H9 (cell line): ENCODE measurements around the gene TLR5. TPM values are rescaled to one million over a fixed set of nuclear protein-coding genes. Genes with fewer than 3 reads are reported as not detected.
A peak's percentile ranks its signal among the peaks of the same experiment; 100 is the strongest.

Source experiments
- DNase-seq: peaks from one replicate; pipeline ENCODE4 v3.0.0-alpha.2; 2017
- H2AFZ ChIP-seq: one replicate; pipeline ENCODE4 v1.6.1; 2013; ENCODE audit warnings: mild to moderate bottlenecking, low read length, control low read depth, moderate library complexity
- H2AK5ac ChIP-seq: 2 replicates; pipeline ENCODE4 v1.6.1; 2013; ENCODE audit warnings: low read length, control low read depth, mixed read lengths; ENCODE audit not compliant: insufficient read length
- H2BK120ac ChIP-seq: one replicate; pipeline ENCODE4 v1.6.1; 2013; ENCODE audit warnings: low read depth, mild to moderate bottlenecking, low read length, control low read depth, inconsistent platforms; ENCODE audit not compliant: poor library complexity, severe bottlenecking
- H2BK12ac ChIP-seq: 2 replicates; pipeline ENCODE4 v1.6.1; 2013; ENCODE audit warnings: low read length, control low read depth, mixed read lengths, low read depth; ENCODE audit not compliant: insufficient read length
- H2BK15ac ChIP-seq: 2 replicates; pipeline ENCODE4 v1.6.1; 2013; ENCODE audit warnings: low read depth, low read length, control low read depth
- H2BK20ac ChIP-seq: one replicate; pipeline ENCODE4 v1.6.1; 2013; ENCODE audit warnings: low read depth, mild to moderate bottlenecking, low read length, control low read depth, inconsistent platforms; ENCODE audit not compliant: poor library complexity, severe bottlenecking
- H2BK5ac ChIP-seq: 2 replicates; pipeline ENCODE4 v1.6.1; 2013; ENCODE audit warnings: low read length, control low read depth, mixed read lengths; ENCODE audit not compliant: insufficient read length
- H3K14ac ChIP-seq: 2 replicates; pipeline ENCODE4 v1.6.1; 2013; ENCODE audit warnings: low read length, control low read depth; ENCODE audit not compliant: insufficient read depth
- H3K18ac ChIP-seq: 2 replicates; pipeline ENCODE4 v1.6.1; 2013; ENCODE audit warnings: low read depth, mild to moderate bottlenecking, mixed read lengths, low read length, control low read depth; ENCODE audit not compliant: insufficient read length
- H3K23ac ChIP-seq: 2 replicates; pipeline ENCODE4 v1.6.1; 2013; ENCODE audit warnings: low read length, control low read depth, mixed read lengths, low read depth; ENCODE audit not compliant: insufficient read length
- H3K23me2 ChIP-seq: 2 replicates; pipeline ENCODE4 v1.6.1; 2013; ENCODE audit warnings: low read depth, mild to moderate bottlenecking, mixed read lengths, low read length, control low read depth; ENCODE audit not compliant: insufficient read length, poor library complexity, severe bottlenecking
- H3K27ac ChIP-seq: 2 replicates; pipeline ENCODE4 v1.5.1; 2013; ENCODE audit warnings: low read length, control low read depth, mixed read lengths, low read depth; ENCODE audit not compliant: insufficient read length
- H3K27me3 ChIP-seq: 2 replicates; pipeline ENCODE4 v1.6.1; 2013; ENCODE audit warnings: low read length, control low read depth, inconsistent platforms; ENCODE audit not compliant: insufficient read depth
- H3K4ac ChIP-seq: 2 replicates; pipeline ENCODE4 v1.6.1; 2013; ENCODE audit warnings: low read depth, mild to moderate bottlenecking, control low read depth, inconsistent platforms, low read length, moderate library complexity
- H3K4me1 ChIP-seq: 2 replicates; pipeline ENCODE4 v1.6.1; 2013; ENCODE audit warnings: low read length, control low read depth, inconsistent platforms; ENCODE audit not compliant: insufficient read depth
- H3K4me2 ChIP-seq: 2 replicates; pipeline ENCODE4 v1.6.1; 2013; ENCODE audit warnings: low read length, control low read depth, mixed read lengths; ENCODE audit not compliant: insufficient read length, insufficient read depth
- H3K56ac ChIP-seq: 2 replicates; pipeline ENCODE4 v1.6.1; 2013; ENCODE audit warnings: low read depth, mild to moderate bottlenecking, mixed read lengths, low read length, control low read depth; ENCODE audit not compliant: insufficient read length
- H3K79me1 ChIP-seq: 2 replicates; pipeline ENCODE4 v1.6.1; 2013; ENCODE audit warnings: low read depth, mild to moderate bottlenecking, moderate library complexity, low read length, control low read depth, inconsistent platforms; ENCODE audit not compliant: insufficient read depth, poor library complexity, severe bottlenecking
- H3K79me2 ChIP-seq: 2 replicates; pipeline ENCODE4 v1.6.1; 2013; ENCODE audit warnings: low read length, control low read depth, inconsistent platforms; ENCODE audit not compliant: insufficient read depth
- H3K9ac ChIP-seq: 2 replicates; pipeline ENCODE4 v1.6.1; 2013; ENCODE audit warnings: low read length, control low read depth, mixed read lengths; ENCODE audit not compliant: insufficient read length; ENCODE audit errors: extremely low read depth
- H3K9me3 ChIP-seq: one replicate; pipeline ENCODE4 v1.6.1; 2013; ENCODE audit warnings: low read depth, low read length, inconsistent platforms; ENCODE audit not compliant: control insufficient read depth
- H3T11ph ChIP-seq: one replicate; pipeline ENCODE4 v1.6.1; 2013; ENCODE audit warnings: mild to moderate bottlenecking, low read length, control low read depth, inconsistent platforms
- H4K20me1 ChIP-seq: one replicate; pipeline ENCODE4 v1.6.1; 2013; ENCODE audit not compliant: control insufficient read depth, insufficient read length, insufficient read depth
- H4K5ac ChIP-seq: 2 replicates; pipeline ENCODE4 v1.6.1; 2013; ENCODE audit warnings: low read depth, mild to moderate bottlenecking, mixed read lengths, low read length, control low read depth; ENCODE audit not compliant: insufficient read length
- H4K8ac ChIP-seq: replicated peaks from 2 replicates; pipeline ENCODE4 v1.6.1; 2013; ENCODE audit warnings: low read length, control low read depth, mixed read lengths, low read depth; ENCODE audit not compliant: insufficient read length
- H4K91ac ChIP-seq: 2 replicates; pipeline ENCODE4 v1.6.1; 2013; ENCODE audit warnings: low read depth, mild to moderate bottlenecking, moderate library complexity, mixed read lengths, low read length, control low read depth; ENCODE audit not compliant: insufficient read length
- H3K27ac Mint-ChIP-seq, 3 experiments: 2 replicates in 2 of 3; 3 replicates in 1 of 3; pipeline ENCODE4 v1.8.0; 2020 to 2021; ENCODE audit warnings: mixed read lengths in 3 of 3, mild to moderate bottlenecking in 1 of 3, moderate library complexity in 1 of 3
- H3K27me3 Mint-ChIP-seq: 2 replicates; pipeline ENCODE4 v1.8.0; 2021; ENCODE audit warnings: low read depth, mild to moderate bottlenecking, moderate library complexity, mixed read lengths
- H3K36me3 Mint-ChIP-seq, 3 experiments: 2 replicates in 2 of 3; 3 replicates in 1 of 3; pipeline ENCODE4 v1.8.0; 2020 to 2021; ENCODE audit warnings: low read depth in 3 of 3, mixed read lengths in 3 of 3; ENCODE audit not compliant: insufficient read depth in 1 of 3
- H3K4me1 Mint-ChIP-seq, 2 experiments: 2 replicates each; pipeline ENCODE4 v1.8.0; 2020; ENCODE audit warnings: mixed read lengths in 2 of 2
- H3K4me3 Mint-ChIP-seq, 2 experiments: 2 replicates in 1 of 2; 3 replicates in 1 of 2; pipeline ENCODE4 v1.8.0; 2020 to 2021; ENCODE audit warnings: mild to moderate bottlenecking in 2 of 2, mixed read lengths in 2 of 2, moderate library complexity in 1 of 2
- H3K9me3 Mint-ChIP-seq, 2 experiments: 2 replicates in 1 of 2; 3 replicates in 1 of 2; pipeline ENCODE4 v1.8.0; 2020; ENCODE audit warnings: mild to moderate bottlenecking in 2 of 2, mixed read lengths in 2 of 2, moderate library complexity in 1 of 2
- CTCF ChIP-seq: fragments of 200-600 bp; sonication (generic); conservative IDR thresholded peaks from 3 replicates; pipeline ENCODE4 v1.8.0; 2021; ENCODE audit warnings: antibody characterized with exemption, mild to moderate bottlenecking
- WGBS: extraction: QIAGEN DNeasy Blood & Tissue Kit; methylation state at CpG from one replicate; pipeline ENCODE4 v1.1.7; 2013; ENCODE audit warnings: missing lambda C conversion rate, low lambda C conversion rate, mixed read lengths; ENCODE audit not compliant: insufficient read length; ENCODE audit errors: extremely low coverage; 5-methylcytosine and 5-hydroxymethylcytosine counted together
- total RNA-seq: library from RNA; stranded (reverse); gene quantifications from 2 replicates; pipeline ENCODE4 v1.2.1, GENCODE V29; 2021

The TLR5 gene
- total RNA-seq, 1 experiment from 2014 or later = not detected

DNA sequence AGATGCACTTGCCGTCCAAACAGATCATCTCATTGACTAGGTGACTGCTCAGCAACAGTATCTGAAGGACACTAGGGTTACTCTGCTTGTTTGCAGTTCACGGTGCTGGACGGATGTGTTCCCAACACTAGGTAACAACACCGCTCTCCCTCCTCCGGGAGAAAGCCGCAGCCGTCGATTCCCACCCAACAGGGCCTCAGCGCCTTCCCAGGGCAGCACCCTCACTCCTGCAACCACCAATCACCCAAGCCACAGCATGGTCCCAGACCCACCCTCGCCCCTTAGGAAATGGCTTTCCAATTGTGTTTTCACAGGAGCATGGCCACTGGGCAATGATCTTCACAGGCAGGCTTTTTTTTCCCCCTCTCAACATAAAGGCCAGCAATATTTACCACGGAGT lies 779 bp downstream of the TLR5 start:
- no CpG with 5 or more reads among the region's 11 CpGs for WGBS
- Mint-ChIP-seq H3K27ac (no peak overlapping the region), H3K36me3 (no peaks in the 10 kb centered on the region), H3K4me1 (peaks cover 7 to 22% of the 10 kb centered on the region in 2 experiments), H3K27me3 (peaks cover 54% of the 10 kb centered on the region), H3K9me3 (no peaks in the 10 kb centered on the region), H3K4me3 (peak overlapping the region; percentile 53 to 71)
- Histone ChIP-seq H3T11ph (no peak overlapping the region), H4K91ac (no peak overlapping the region), H3K79me1 (no peaks in the 10 kb centered on the region), H3K4me2 (peak overlapping the region; percentile 41), H2AFZ (no peak overlapping the region), H4K8ac (no peak overlapping the region), H2BK5ac (no peak overlapping the region), H2BK20ac (no peak overlapping the region), H3K4ac (no peak overlapping the region), H3K18ac (no peak overlapping the region), H3K9me3 (no peaks in the 10 kb centered on the region), H4K20me1 (no peaks in the 10 kb centered on the region), H3K4me1 (no peaks in the 10 kb centered on the region; the same call in 1 of the 2 replicates), H3K27me3 (no peaks in the 10 kb centered on the region; the same call in 1 of the 2 replicates), H3K56ac (no peak overlapping the region), H2BK120ac (no peak overlapping the region), H3K27ac (no peak overlapping the region), H3K9ac (no peak overlapping the region), H3K14ac (no peak overlapping the region), H3K23ac (no peak overlapping the region), H2BK12ac (no peak overlapping the region), H3K23me2 (peaks cover 9% of the 10 kb centered on the region), H2BK15ac (no peak overlapping the region), H2AK5ac (no peak overlapping the region), H3K79me2 (no peaks in the 10 kb centered on the region), H4K5ac (no peak overlapping the region)
- DNase-seq = no peak
- no peak for TF ChIP-seq CTCF
